HepG2 (cell line): ENCODE measurements around the gene STKLD1. TPM values are rescaled to one million over a fixed set of nuclear protein-coding genes. Genes with fewer than 3 reads are reported as not detected.

ENCODE experiments used
- AKAP8 ChIP-seq: sonication (generic); formaldehyde crosslinking; IDR thresholded peaks from 2 replicates; pipeline ENCODE4 v1.5.1; 2020; ENCODE audit warnings: mild to moderate bottlenecking, missing genetic modification reagents
- ARNTL ChIP-seq: sonication (generic); formaldehyde crosslinking; IDR thresholded peaks from 2 replicates; pipeline ENCODE4 v1.4.0; 2020; ENCODE audit warnings: mild to moderate bottlenecking, missing genetic modification reagents
- E2F1 ChIP-seq: sonication (generic); formaldehyde crosslinking; IDR thresholded peaks from 2 replicates; pipeline ENCODE4 v1.5.0; 2020; ENCODE audit warnings: missing genetic modification reagents
- EEA1 ChIP-seq: sonication (generic); formaldehyde crosslinking; IDR thresholded peaks from 2 replicates; pipeline ENCODE4 v1.5.1; 2020; ENCODE audit warnings: mild to moderate bottlenecking, missing genetic modification reagents, borderline replicate concordance
- FOSL1 ChIP-seq: sonication (generic); formaldehyde crosslinking; IDR thresholded peaks from 2 replicates; pipeline ENCODE4 v1.9.0; 2021; ENCODE audit warnings: missing genetic modification reagents, borderline replicate concordance
- GATAD1 ChIP-seq: IDR thresholded peaks from 2 replicates; pipeline ENCODE4 v1.6.1; 2016; ENCODE audit warnings: missing genetic modification reagents, missing compliant biosample characterization
- HBP1 ChIP-seq: IDR thresholded peaks from 2 replicates; pipeline ENCODE4 v1.6.1; 2016; ENCODE audit warnings: low read depth, control low read depth
- HNRNPUL1 ChIP-seq: fragments of 200-400 bp; formaldehyde crosslinking; IDR thresholded peaks from 2 replicates; pipeline ENCODE4 v1.6.1; 2017; ENCODE audit warnings: low read depth, mild to moderate bottlenecking, low read length, moderate library complexity
- HOXA3 ChIP-seq: sonication (generic); formaldehyde crosslinking; IDR thresholded peaks from 2 replicates; pipeline ENCODE4 v1.5.0; 2020; ENCODE audit warnings: missing genetic modification reagents
- KLF16 ChIP-seq, 2 experiments: sonication (generic) in 1 of 2; formaldehyde crosslinking in 1 of 2; IDR thresholded peaks; 2 replicates each; pipeline versions ENCODE4 v1.6.1 to v1.8.0; 2016 to 2023; ENCODE audit warnings: missing genetic modification reagents in 2 of 2, missing compliant biosample characterization in 1 of 2
- MED8 ChIP-seq: sonication (generic); formaldehyde crosslinking; IDR thresholded peaks from 2 replicates; pipeline ENCODE4 v1.8.1; 2023; ENCODE audit warnings: mild to moderate bottlenecking, missing genetic modification reagents; ENCODE audit not compliant: insufficient replicate concordance
- MEIS2 ChIP-seq: sonication (generic); formaldehyde crosslinking; IDR thresholded peaks from 2 replicates; pipeline ENCODE4 v1.9.0; 2021; ENCODE audit warnings: mild to moderate bottlenecking, missing genetic modification reagents
- NCOA1 ChIP-seq: sonication (generic); formaldehyde crosslinking; IDR thresholded peaks from 2 replicates; pipeline ENCODE4 v1.9.0; 2021; ENCODE audit warnings: missing genetic modification reagents
- NR2F6 ChIP-seq, 2 experiments: IDR thresholded peaks; 2 replicates each; pipeline ENCODE4 v1.6.1; 2016; ENCODE audit warnings: antibody characterized with exemption in 1 of 2, mild to moderate bottlenecking in 1 of 2
- PATZ1 ChIP-seq: sonication (generic); formaldehyde crosslinking; IDR thresholded peaks from 2 replicates; pipeline ENCODE4 v1.4.0; 2020; ENCODE audit warnings: missing genetic modification reagents
- PCBP2 ChIP-seq: fragments of 200-400 bp; formaldehyde crosslinking; optimal IDR thresholded peaks from 2 replicates; pipeline ENCODE3; 2018; ENCODE audit warnings: low read length, low read depth; ENCODE audit not compliant: poor library complexity, severe bottlenecking
- PHF8 ChIP-seq: sonication (generic); formaldehyde crosslinking; IDR thresholded peaks from 2 replicates; pipeline ENCODE4 v1.5.0; 2020; ENCODE audit warnings: missing genetic modification reagents
- RXRA ChIP-seq: sonication (generic); formaldehyde crosslinking; IDR thresholded peaks from 2 replicates; pipeline ENCODE4 v1.5.1; 2020; ENCODE audit warnings: missing genetic modification reagents
- SRSF4 ChIP-seq: fragments of 200-400 bp; formaldehyde crosslinking; IDR thresholded peaks from one replicate; pipeline ENCODE4 v1.6.1; 2018; ENCODE audit warnings: mild to moderate bottlenecking, low read depth, low read length, moderate library complexity; ENCODE audit not compliant: poor library complexity, severe bottlenecking
- TCF7 ChIP-seq: sonication (generic); IDR thresholded peaks from 2 replicates; pipeline ENCODE4 v1.6.1; 2016; ENCODE audit warnings: antibody characterized with exemption, low read depth
- TOE1 ChIP-seq: sonication (generic); formaldehyde crosslinking; IDR thresholded peaks from 2 replicates; pipeline ENCODE4 v1.4.0; 2020; ENCODE audit warnings: mild to moderate bottlenecking, missing genetic modification reagents
- ZNF124 ChIP-seq: sonication (generic); formaldehyde crosslinking; IDR thresholded peaks from 2 replicates; pipeline ENCODE4 v1.4.0; 2020; ENCODE audit warnings: missing genetic modification reagents
- ZNF232 ChIP-seq: sonication (generic); formaldehyde crosslinking; IDR thresholded peaks from 2 replicates; pipeline ENCODE4 v1.4.0; 2020; ENCODE audit warnings: missing genetic modification reagents, borderline replicate concordance
- ZNF335 ChIP-seq: sonication (generic); formaldehyde crosslinking; IDR thresholded peaks from 2 replicates; pipeline ENCODE4 v1.4.0; 2020; ENCODE audit warnings: missing genetic modification reagents
- ZNF691 ChIP-seq: sonication (generic); formaldehyde crosslinking; IDR thresholded peaks from 2 replicates; pipeline ENCODE4 v1.4.0; 2020; ENCODE audit warnings: missing genetic modification reagents, low read depth, mild to moderate bottlenecking, borderline replicate concordance
- ZNF703 ChIP-seq: sonication (generic); formaldehyde crosslinking; IDR thresholded peaks from 2 replicates; pipeline ENCODE4 v1.5.1; 2020; ENCODE audit warnings: missing genetic modification reagents, mild to moderate bottlenecking, moderate library complexity, borderline replicate concordance
- ZSCAN30 ChIP-seq: sonication (generic); formaldehyde crosslinking; IDR thresholded peaks from 2 replicates; pipeline ENCODE4 v1.5.0; 2020; ENCODE audit warnings: mild to moderate bottlenecking, missing genetic modification reagents
- polyA plus RNA-seq, 8 experiments: library from polyadenylated mRNA; depleted of rRNA in 3 of 8; stranded (reverse) in 7 of 8; unstranded in 1 of 8; fragments of >200 nt; fragmentation: Illumina TruSeq in 4 of 8; extraction: Trizol in 4 of 8; gene quantifications; 2 replicates each; pipeline versions ENCODE4 v1.2.1 to v1.2.3, GENCODE V29; 2011 to 2016; ENCODE audit warnings: low read depth in 4 of 8, missing spikeins in 1 of 8, mixed read lengths in 1 of 8; ENCODE audit not compliant: insufficient read depth in 1 of 8
- total RNA-seq, 5 experiments: library from RNA; depleted of rRNA; stranded (reverse); fragments of >200 nt; fragmentation: Illumina TruSeq; extraction: Trizol; gene quantifications; 2 replicates each; pipeline ENCODE4 v1.2.3, GENCODE V29; 2016; ENCODE audit warnings: low read depth in 1 of 5

STKLD1 gene
- total and polyA plus RNA-seq, 2 of the 13 experiments (the other 11 are each of a cell fraction or from before 2014, with no cell fraction given), result 1.5 to 2.2 TPM

- TF ChIP-seq ZNF335 (CRISPR knock-in tag) (no peak), PHF8 (CRISPR knock-in tag) (peak; percentile 69; the same call in 1 of the 2 replicates), ZNF703 (CRISPR knock-in tag) (no peak), PCBP2 (peak; percentile 58), TOE1 (no peak), PATZ1 (CRISPR knock-in tag) (peak; percentile 71), KLF16 (CRISPR knock-in tag; IDR thresholded peaks at IDR 0.05) (no peak), MED8 (no peak), HOXA3 (CRISPR knock-in tag) (no peak), HNRNPUL1 (no peak), MEIS2 (CRISPR knock-in tag) (no peak), HBP1 (CRISPR knock-in tag) (no peak), GATAD1 (no peak), ZNF691 (CRISPR knock-in tag) (peak; percentile 2; the same call in 1 of the 2 replicates), EEA1 (CRISPR knock-in tag) (0 out of 2 replicates have a peak, but pooled peaks have one; percentile 35), FOSL1 (CRISPR knock-in tag) (no peak), ZSCAN30 (CRISPR knock-in tag) (no peak), NR2F6 (IDR thresholded peaks at IDR 0.05) (no peak), NR2F6 (CRISPR knock-in tag; IDR thresholded peaks at IDR 0.05) (no peak), TCF7 (no peak), SRSF4 (no peak), RXRA (CRISPR knock-in tag) (0 out of 2 replicates have a peak, but pooled peaks have one; percentile 11), ZNF232 (no peak), AKAP8 (no peak), ARNTL (CRISPR knock-in tag) (no peak), ZNF124 (CRISPR knock-in tag) (no peak), E2F1 (peak; percentile 31; the same call in 1 of the 2 replicates), NCOA1 (CRISPR knock-in tag) (no peak)
Measured at GRCh38 chr9:133347515-133347984, 28.6 kb upstream of the STKLD1 start (continued).
